Lung (tissue), 12 donors: ENCODE data around the gene AAMP. TPM values are rescaled to one million over a fixed set of nuclear protein-coding genes. Genes with fewer than 3 reads are reported as not detected.

Source experiments
- ATAC-seq: fragments of 200-7000 bp; cut with Tn5 transposase; one replicate; pipeline ENCODE4 v1.9.1; 2020; ENCODE audit warnings: moderate number of reproducible peaks; ENCODE audit not compliant: insufficient read depth, low FRiP score
- DNase-seq, 3 donors: peaks; one replicate each; pipeline ENCODE4 v3.0.0-alpha.2; 2013 to 2017
- H3K27ac ChIP-seq, 2 donors: one replicate each; pipeline ENCODE4 v1.5.1; 2013; ENCODE audit warnings: mild to moderate bottlenecking in 2 of 2, moderate library complexity in 2 of 2, control low read depth in 1 of 2, inconsistent platforms in 1 of 2, low read depth in 1 of 2, low read length in 1 of 2
- H3K27me3 ChIP-seq, 3 donors: one replicate each; pipeline ENCODE4 v1.5.1; 2013; ENCODE audit warnings: low read length in 2 of 3; ENCODE audit not compliant: control insufficient read depth in 3 of 3, insufficient read depth in 3 of 3
- H3K36me3 ChIP-seq, 4 donors: one replicate each; pipeline ENCODE4 v1.5.1; 2013; ENCODE audit warnings: low read length in 4 of 4, mild to moderate bottlenecking in 1 of 4, moderate library complexity in 1 of 4; ENCODE audit not compliant: control insufficient read depth in 4 of 4, insufficient read depth in 4 of 4
- H3K4me1 ChIP-seq, 5 donors: one replicate each; pipeline ENCODE4 v1.5.1; 2013; ENCODE audit warnings: low read length in 5 of 5, mild to moderate bottlenecking in 2 of 5, moderate library complexity in 1 of 5; ENCODE audit not compliant: control insufficient read depth in 5 of 5, insufficient read depth in 5 of 5
- H3K4me3 ChIP-seq: one replicate; pipeline ENCODE4 v1.5.1; 2013; ENCODE audit warnings: mild to moderate bottlenecking, control low read depth, moderate library complexity
- H3K9ac ChIP-seq, 2 donors: one replicate each; pipeline ENCODE4 v1.5.1; 2013; ENCODE audit warnings: low read length in 2 of 2, control low read depth in 1 of 2; ENCODE audit not compliant: insufficient read depth in 1 of 2
- H3K9me3 ChIP-seq, 4 donors: one replicate each; pipeline ENCODE4 v1.5.1; 2013; ENCODE audit warnings: low read length in 3 of 4, mild to moderate bottlenecking in 1 of 4, moderate library complexity in 1 of 4; ENCODE audit not compliant: control insufficient read depth in 4 of 4, insufficient read depth in 3 of 4
- CTCF ChIP-seq: IDR thresholded peaks from 2 replicates; pipeline ENCODE4 v1.5.1; 2012; ENCODE audit warnings: mild to moderate bottlenecking; ENCODE audit errors: control extremely low read depth, extremely low read depth
- WGBS, 2 donors: extraction: QIAGEN DNeasy Blood & Tissue Kit; methylation state at CpG; one replicate each; pipeline ENCODE4 v1.1.7; 2013; 5-methylcytosine and 5-hydroxymethylcytosine counted together
- polyA plus RNA-seq, 2 donors: library from polyadenylated mRNA; stranded (reverse); fragments of 200-250 nt; gene quantifications; one replicate each; pipeline ENCODE4 v1.2.1, GENCODE V29; 2013
- total RNA-seq, 2 donors: library from RNA; depleted of rRNA in 1 of 2; stranded (reverse); fragments of >200 nt in 1 of 2; gene quantifications; one replicate each; pipeline ENCODE4 v1.2.1, GENCODE V29; 2014 to 2021
- donor health status: control.
- donor health status: control.
- donor health status: Bipolar disorder and iron deficiency.
- donor health status: healthy.
- donor health status: DM: yes; HTN: yes; CAD: no.

Gene AAMP
- total and polyA plus RNA-seq, 4 donors, result 62.0 to 193 (median 78.5) TPM

GRCh38 chr2:218280260-218280870 is 10.4 kb upstream of the AAMP start:
- peaks cover 17 to 68% (median 32%) of the 10 kb centered on the region in 4 donors for H3K36me3 ChIP-seq
- H3K27me3 ChIP-seq, result no peaks in the 10 kb centered on the region
- no peak overlapping the region for H3K9ac ChIP-seq
- DNase-seq (no peak), ATAC-seq (no peak)
- TF ChIP-seq CTCF, result no peak
- H3K27ac ChIP-seq, result peak overlapping the region in 1 of 2 donors; percentile 32
- H3K4me1 ChIP-seq, result peaks cover 0 to 23% (median 9%) of the 10 kb centered on the region in 5 donors
- H3K9me3 ChIP-seq, result no peaks in the 10 kb centered on the region
- H3K4me3 ChIP-seq, result no peak overlapping the region
- 93% methylated on average over 13 to 14 of the region's 14 CpGs for whole genome bisulfite sequencing, 2 donors

- no peak for TF ChIP-seq CTCF
- H3K36me3 ChIP-seq, result peaks cover 25 to 79% (median 46%) of the 10 kb centered on the region in 4 donors
- H3K9me3 ChIP-seq, result no peaks in the 10 kb centered on the region
- ATAC-seq (no peak), DNase-seq (no peak)
- H3K4me1 ChIP-seq, result peaks cover 0 to 19% (median 9%) of the 10 kb centered on the region in 5 donors
- H3K4me3 ChIP-seq, result no peak overlapping the region
- no peaks in the 10 kb centered on the region for H3K27me3 ChIP-seq
- WGBS, 2 donors, result 89% methylated on average over 16 of the region's 16 CpGs
- H3K27ac ChIP-seq, result no peak overlapping the region
- H3K9ac ChIP-seq, result no peak overlapping the region
These were observed 8.8 kb upstream of the AAMP start for GRCh38 chr2:218278531-218279360.

- Histone ChIP-seq H3K4me3 (no peak overlapping the region), H3K27me3 (no peaks in the 10 kb centered on the region), H3K27ac (no peak overlapping the region), H3K9ac (no peak overlapping the region), H3K9me3 (no peaks in the 10 kb centered on the region), H3K4me1 (peaks cover under 1 to 13% (median 9%) of the 10 kb centered on the region in 5 donors), H3K36me3 (peaks cover 25 to 78% (median 47%) of the 10 kb centered on the region in 4 donors)
- ATAC-seq, result no peak
- no peak for DNase-seq
- 72 to 85% methylated on average over 7 of the region's 7 CpGs for WGBS, 2 donors
- TF ChIP-seq CTCF, result no peak
These were observed 8.0 kb upstream of the AAMP start for GRCh38 chr2:218277921-218278320.
